Activated naive CD4-positive, alpha-beta T cell treated with anti-CD3 and anti-CD28 coated beads, Interleukin-2, amount 50 U/mL, for 24 hours (primary cell): Measurements from ENCODE around the gene ACKR2.

Experiments
- H3K27ac Mint-ChIP-seq: one replicate; pipeline ENCODE4 v1.8.0; 2021; ENCODE audit warnings: mild to moderate bottlenecking, mixed read lengths
- H3K27me3 Mint-ChIP-seq: one replicate; pipeline ENCODE4 v1.8.0; 2021; ENCODE audit warnings: mixed read lengths
- H3K36me3 Mint-ChIP-seq: one replicate; pipeline ENCODE4 v1.8.0; 2021; ENCODE audit warnings: mixed read lengths
- H3K4me1 Mint-ChIP-seq: one replicate; pipeline ENCODE4 v1.8.0; 2021; ENCODE audit warnings: mixed read lengths
- H3K4me3 Mint-ChIP-seq: one replicate; pipeline ENCODE4 v1.8.0; 2021; ENCODE audit warnings: mild to moderate bottlenecking, mixed read lengths
- H3K9me3 Mint-ChIP-seq: one replicate; pipeline ENCODE4 v1.8.0; 2021; ENCODE audit warnings: mixed read lengths

The ACKR2 gene

GRCh38 chr3:42809202-42809601 lies at the start of gene ACKR2:
Gene ACKR2, plus strand, starts transcription at chr3:42809445. Its CDS starts 55,058 bp downstream, at chr3:42864503.
- no peaks in the 10 kb centered on the region for H3K36me3 Mint-ChIP-seq
- H3K4me3 Mint-ChIP-seq = no peak within 1 kb of the TSS
- peaks cover 4% of the 10 kb centered on the region for H3K27me3 Mint-ChIP-seq
- H3K9me3 Mint-ChIP-seq = no peaks in the 10 kb centered on the region
- no peaks in the 10 kb centered on the region for H3K4me1 Mint-ChIP-seq
- H3K27ac Mint-ChIP-seq = no peak within 1 kb of the TSS

- Mint-ChIP-seq H3K9me3 (no peaks in the 10 kb centered on the region), H3K36me3 (no peaks in the 10 kb centered on the region), H3K4me1 (no peaks in the 10 kb centered on the region), H3K27me3 (no peaks in the 10 kb centered on the region), H3K4me3 (no peak overlapping the region), H3K27ac (no peak overlapping the region)
These were observed 47.1 kb upstream of the ACKR2 start for GRCh38 chr3:42762046-42762724.

GRCh38 chr3:42763021-42763420 lies 46.2 kb upstream of the ACKR2 start:
- Mint-ChIP-seq H3K4me3 (no peak overlapping the region), H3K9me3 (no peaks in the 10 kb centered on the region), H3K4me1 (no peaks in the 10 kb centered on the region), H3K27me3 (no peaks in the 10 kb centered on the region), H3K36me3 (no peaks in the 10 kb centered on the region), H3K27ac (no peak overlapping the region)

- H3K4me1 Mint-ChIP-seq = no peaks in the 10 kb centered on the region
- H3K9me3 Mint-ChIP-seq = no peaks in the 10 kb centered on the region
- no peak overlapping the region for H3K27ac Mint-ChIP-seq
- no peaks in the 10 kb centered on the region for H3K36me3 Mint-ChIP-seq
- no peak overlapping the region for H3K4me3 Mint-ChIP-seq
- no peaks in the 10 kb centered on the region for H3K27me3 Mint-ChIP-seq
These were observed 45.1 kb upstream of the ACKR2 start for GRCh38 chr3:42764115-42764514.

GRCh38 chr3:42764561-42765295 lies 44.5 kb upstream of the ACKR2 start:
- no peaks in the 10 kb centered on the region for H3K27me3 Mint-ChIP-seq
- no peaks in the 10 kb centered on the region for H3K9me3 Mint-ChIP-seq
- no peaks in the 10 kb centered on the region for H3K4me1 Mint-ChIP-seq
- no peak overlapping the region for H3K27ac Mint-ChIP-seq
- H3K36me3 Mint-ChIP-seq = no peaks in the 10 kb centered on the region
- no peak overlapping the region for H3K4me3 Mint-ChIP-seq

- H3K27me3 Mint-ChIP-seq = no peaks in the 10 kb centered on the region
These were observed 39.6 kb upstream of the ACKR2 start for GRCh38 chr3:42769477-42770131.

GRCh38 chr3:42771271-42771670 lies 38.0 kb upstream of the ACKR2 start:
- Mint-ChIP-seq H3K36me3 (no peaks in the 10 kb centered on the region), H3K4me3 (no peak overlapping the region), H3K4me1 (peaks cover 14% of the 10 kb centered on the region), H3K27ac (no peak overlapping the region), H3K9me3 (peaks cover 4% of the 10 kb centered on the region), H3K27me3 (no peaks in the 10 kb centered on the region)

More at GRCh38 chr3:42769477-42770131, 39.6 kb upstream of the ACKR2 start:
- Mint-ChIP-seq H3K4me1 (peaks cover 14% of the 10 kb centered on the region), H3K36me3 (no peaks in the 10 kb centered on the region), H3K9me3 (peaks cover 4% of the 10 kb centered on the region), H3K27ac (no peak overlapping the region), H3K4me3 (no peak overlapping the region)

GRCh38 chr3:42772670-42773408 lies 36.4 kb upstream of the ACKR2 start, which contains the start of gene CCDC13:
Gene CCDC13, minus strand, starts transcription at chr3:42773253. Its CDS starts 14,908 bp downstream, at chr3:42758345.
- Mint-ChIP-seq H3K9me3 (peaks cover 4% of the 10 kb centered on the region), H3K27ac (peak within 1 kb of the TSS; percentile 89), H3K4me3 (peak within 1 kb of the TSS; percentile 93), H3K36me3 (no peaks in the 10 kb centered on the region), H3K4me1 (peaks cover 14% of the 10 kb centered on the region), H3K27me3 (no peaks in the 10 kb centered on the region)

GRCh38 chr3:42773409-42773751 lies 35.9 kb upstream of the ACKR2 start:
- Mint-ChIP-seq H3K4me3 (peak overlapping the region; percentile 93), H3K4me1 (peaks cover 14% of the 10 kb centered on the region), H3K9me3 (peaks cover 4% of the 10 kb centered on the region), H3K36me3 (no peaks in the 10 kb centered on the region), H3K27ac (peak overlapping the region; percentile 89), H3K27me3 (no peaks in the 10 kb centered on the region)

GRCh38 chr3:42778644-42779043 lies 30.6 kb upstream of the ACKR2 start:
- no peaks in the 10 kb centered on the region for H3K27me3 Mint-ChIP-seq
- H3K27ac Mint-ChIP-seq = no peak overlapping the region
- H3K9me3 Mint-ChIP-seq = no peaks in the 10 kb centered on the region

GRCh38 chr3:42780398-42780797 lies 28.8 kb upstream of the ACKR2 start:
- peaks cover 3% of the 10 kb centered on the region for H3K4me1 Mint-ChIP-seq
- no peak overlapping the region for H3K4me3 Mint-ChIP-seq
- no peak overlapping the region for H3K27ac Mint-ChIP-seq
- no peaks in the 10 kb centered on the region for H3K9me3 Mint-ChIP-seq
- H3K36me3 Mint-ChIP-seq = peaks cover 2% of the 10 kb centered on the region
- no peaks in the 10 kb centered on the region for H3K27me3 Mint-ChIP-seq

More at GRCh38 chr3:42778644-42779043, 30.6 kb upstream of the ACKR2 start:
- Mint-ChIP-seq H3K4me1 (peaks cover 3% of the 10 kb centered on the region), H3K36me3 (peaks cover 2% of the 10 kb centered on the region), H3K4me3 (no peak overlapping the region)

- Mint-ChIP-seq H3K4me1 (peaks cover 3% of the 10 kb centered on the region), H3K9me3 (no peaks in the 10 kb centered on the region), H3K27ac (no peak overlapping the region), H3K4me3 (no peak overlapping the region), H3K36me3 (peaks cover 4% of the 10 kb centered on the region), H3K27me3 (no peaks in the 10 kb centered on the region)
These were observed 28.1 kb upstream of the ACKR2 start for GRCh38 chr3:42780892-42781700.

GRCh38 chr3:42786212-42786611 lies 23.0 kb upstream of the ACKR2 start:
- H3K27me3 Mint-ChIP-seq = no peaks in the 10 kb centered on the region
- no peak overlapping the region for H3K4me3 Mint-ChIP-seq
- peaks cover 10% of the 10 kb centered on the region for H3K36me3 Mint-ChIP-seq
- no peak overlapping the region for H3K27ac Mint-ChIP-seq
- peaks cover 6% of the 10 kb centered on the region for H3K4me1 Mint-ChIP-seq
- no peaks in the 10 kb centered on the region for H3K9me3 Mint-ChIP-seq

- peaks cover 8% of the 10 kb centered on the region for H3K4me1 Mint-ChIP-seq
- no peaks in the 10 kb centered on the region for H3K9me3 Mint-ChIP-seq
- H3K36me3 Mint-ChIP-seq = peaks cover 10% of the 10 kb centered on the region
- H3K27ac Mint-ChIP-seq = no peak overlapping the region
- no peaks in the 10 kb centered on the region for H3K27me3 Mint-ChIP-seq
- H3K4me3 Mint-ChIP-seq = no peak overlapping the region
These were observed 22.6 kb upstream of the ACKR2 start for GRCh38 chr3:42786631-42787030.
